ENCODE results near the gene MAP3K15.

DNA sequence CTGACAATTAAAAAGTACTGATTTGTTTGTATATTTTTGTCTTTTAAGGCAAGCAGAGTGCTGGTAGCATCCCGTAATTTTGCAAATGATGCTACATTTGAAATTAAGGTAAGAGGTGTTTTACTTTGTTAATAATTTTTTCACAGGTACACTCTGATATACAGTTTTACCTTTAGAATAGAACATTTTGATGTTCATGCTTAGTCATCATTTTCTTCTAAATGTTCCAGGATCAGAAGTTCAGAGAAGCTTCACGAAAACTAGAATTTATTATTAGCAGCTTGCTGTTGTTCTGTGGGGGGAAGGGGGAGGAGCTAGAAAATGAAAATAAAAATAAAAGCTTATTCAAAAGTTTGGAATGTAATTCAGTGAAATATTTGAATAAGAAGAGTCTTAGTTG lies 166.0 kb downstream of the MAP3K15 start:
- TF ChIP-seq, protein P1, sequence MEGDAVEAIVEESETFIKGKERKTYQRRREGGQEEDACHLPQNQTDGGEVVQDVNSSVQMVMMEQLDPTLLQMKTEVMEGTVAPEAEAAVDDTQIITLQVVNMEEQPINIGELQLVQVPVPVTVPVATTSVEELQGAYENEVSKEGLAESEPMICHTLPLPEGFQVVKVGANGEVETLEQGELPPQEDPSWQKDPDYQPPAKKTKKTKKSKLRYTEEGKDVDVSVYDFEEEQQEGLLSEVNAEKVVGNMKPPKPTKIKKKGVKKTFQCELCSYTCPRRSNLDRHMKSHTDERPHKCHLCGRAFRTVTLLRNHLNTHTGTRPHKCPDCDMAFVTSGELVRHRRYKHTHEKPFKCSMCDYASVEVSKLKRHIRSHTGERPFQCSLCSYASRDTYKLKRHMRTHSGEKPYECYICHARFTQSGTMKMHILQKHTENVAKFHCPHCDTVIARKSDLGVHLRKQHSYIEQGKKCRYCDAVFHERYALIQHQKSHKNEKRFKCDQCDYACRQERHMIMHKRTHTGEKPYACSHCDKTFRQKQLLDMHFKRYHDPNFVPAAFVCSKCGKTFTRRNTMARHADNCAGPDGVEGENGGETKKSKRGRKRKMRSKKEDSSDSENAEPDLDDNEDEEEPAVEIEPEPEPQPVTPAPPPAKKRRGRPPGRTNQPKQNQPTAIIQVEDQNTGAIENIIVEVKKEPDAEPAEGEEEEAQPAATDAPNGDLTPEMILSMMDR (conservative IDR thresholded peaks at IDR 0.05; ENCODE audit: low read depth, low read length) = no peak
- TF ChIP-seq EZH2 (IDR thresholded peaks at IDR 0.05; ENCODE audit: borderline replicate concordance, low read depth, low read length, poor library complexity, severe bottlenecking) = no peak
